ENCODE measurements around the gene FXYD7. TPM values are rescaled to one million over a fixed set of nuclear protein-coding genes. Genes with fewer than 3 reads are reported as not detected.

The FXYD7 gene
- total and polyA plus RNA-seq, 9 of the 15 experiments (the other 6 are each of a cell fraction or from before 2014, with no cell fraction given), result 0.10 to 0.80 (median 0.31) TPM; not detected in 3

- TF ChIP-seq ZNF592 (IDR thresholded peaks at IDR 0.05) (peak; percentile 83), RCOR1 (IDR thresholded peaks at IDR 0.05; ENCODE audit: borderline replicate concordance in 1 of 2, low read depth in 2 of 2, low read length in 2 of 2) (peak in 1 of 2 experiments; percentile 37; a peak in 1 of 4 replicates), MAX (CRISPR knock-in tag; IDR thresholded peaks at IDR 0.05) (peak; percentile 48; the same call in 1 of the 2 replicates), MNT (conservative IDR thresholded peaks at IDR 0.05) (peak; percentile 85 to 92), RFX5 (IDR thresholded peaks at IDR 0.05; ENCODE audit: low read depth, low read length) (no peak), NFIC (IDR thresholded peaks at IDR 0.05) (peak; percentile 97), CHCHD3 (CRISPR knock-in tag; IDR thresholded peaks at IDR 0.05) (no peak), ZNF316 (IDR thresholded peaks at IDR 0.05) (peak; percentile 13; the same call in 1 of the 2 replicates), DIDO1 (tag; IDR thresholded peaks at IDR 0.05; ENCODE audit: low read depth) (no peak), ETV5 (CRISPR knock-in tag; IDR thresholded peaks at IDR 0.05; ENCODE audit: low read depth) (no peak), ZNF639 (CRISPR knock-in tag; conservative IDR thresholded peaks at IDR 0.05 in 1 of 2, IDR thresholded peaks at IDR 0.05 in 1 of 2) (peak in 1 of 2 experiments; percentile 36; a peak in 1 of 4 replicates), GATAD2B (IDR thresholded peaks at IDR 0.05; ENCODE audit: borderline replicate concordance) (0 out of 2 replicates have a peak, but pooled peaks have one; percentile 28), RBM22 (IDR thresholded peaks at IDR 0.05; ENCODE audit: low read depth, low read length, poor library complexity, severe bottlenecking) (no peak), SMAD4 (CRISPR knock-in tag; conservative IDR thresholded peaks at IDR 0.05) (0 out of 2 replicates have a peak, but pooled peaks have one; percentile 42), GATAD2A (IDR thresholded peaks at IDR 0.05) (no peak), PHF20 (IDR thresholded peaks at IDR 0.05; ENCODE audit: partially characterized antibody) (no peak), ZNF76 (CRISPR knock-in tag; IDR thresholded peaks at IDR 0.05; ENCODE audit: borderline replicate concordance) (no peak), RBBP5 (IDR thresholded peaks at IDR 0.05; ENCODE audit: borderline replicate concordance, insufficient read depth, low read length, poor library complexity, severe bottlenecking) (no peak), TCFL5 (CRISPR knock-in tag; conservative IDR thresholded peaks at IDR 0.05) (no peak; the same call in 1 of the 2 replicates)
Observed at GRCh38 chr19:35166100-35167063, 23.3 kb downstream of the FXYD7 start (continued).
